Superior temporal gyrus (tissue), 1 donor: ENCODE results near the gene PHEX.
A peak's percentile ranks its signal among the peaks of the same experiment; 100 is the strongest.

Source experiments
- DNase-seq: peaks from one replicate; pipeline ENCODE4 v3.0.0-alpha.2; 2016; ENCODE audit errors: extremely low spot score

Gene PHEX

DNA sequence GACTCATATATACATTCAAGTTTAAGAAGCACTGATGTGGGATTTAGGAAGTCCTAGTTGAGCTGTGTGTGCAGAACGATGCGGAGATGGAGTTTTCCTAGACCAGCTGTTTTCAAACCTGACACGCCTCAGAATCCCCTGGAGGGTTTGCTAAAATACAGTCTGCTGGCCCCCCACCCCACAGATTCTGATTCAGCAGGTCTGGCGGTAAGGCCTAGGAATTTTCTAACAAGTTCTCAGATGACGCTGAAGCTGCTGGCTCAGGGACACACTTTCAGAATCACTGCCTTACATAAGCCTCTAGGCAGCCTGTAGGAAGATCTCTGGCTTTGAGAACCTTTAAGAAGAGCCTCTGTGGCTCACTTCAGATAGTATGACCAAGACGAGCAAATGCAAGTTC is 73.1 kb downstream of the PHEX start:
- DNase-seq = no peak

DNA sequence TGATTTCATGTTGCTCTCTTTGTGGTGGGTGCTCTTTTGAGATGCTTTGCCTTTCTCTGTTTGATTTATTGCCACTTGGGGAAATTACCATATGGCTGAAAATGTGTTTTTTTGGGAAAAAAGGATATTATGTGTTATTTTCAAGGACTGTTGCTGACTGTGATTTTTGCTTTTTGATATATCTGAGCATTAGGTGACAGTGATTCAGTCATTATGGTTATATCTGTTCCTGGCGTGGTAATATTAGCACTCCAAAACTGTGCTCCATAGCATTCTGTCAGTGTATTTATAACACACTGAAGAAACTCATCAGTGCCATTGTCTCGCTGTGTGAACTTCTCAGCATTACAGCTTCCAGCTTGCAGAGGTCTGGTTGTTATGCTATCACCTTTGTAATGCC is 73.8 kb downstream of the PHEX start:
- no peak for DNase-seq

DNA sequence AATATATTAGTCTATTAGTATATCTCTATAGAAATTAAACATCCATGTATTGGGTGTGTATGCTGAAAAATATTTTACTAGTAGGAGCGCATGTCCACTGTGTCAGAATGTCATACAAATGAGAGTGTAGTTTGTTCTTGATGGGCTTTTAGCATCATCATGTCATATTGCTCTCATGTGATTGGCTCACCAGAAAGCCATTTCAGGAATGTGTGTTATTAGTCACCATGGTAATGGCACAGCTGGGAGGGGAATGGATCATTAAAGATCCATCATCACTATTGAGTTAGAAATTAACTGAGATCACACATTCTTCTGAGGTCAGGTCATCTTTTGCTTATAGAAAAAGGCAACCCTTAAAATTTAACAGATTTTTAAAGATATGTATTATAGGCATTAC is 77.3 kb downstream of the PHEX start:
- DNase-seq = no peak

DNA sequence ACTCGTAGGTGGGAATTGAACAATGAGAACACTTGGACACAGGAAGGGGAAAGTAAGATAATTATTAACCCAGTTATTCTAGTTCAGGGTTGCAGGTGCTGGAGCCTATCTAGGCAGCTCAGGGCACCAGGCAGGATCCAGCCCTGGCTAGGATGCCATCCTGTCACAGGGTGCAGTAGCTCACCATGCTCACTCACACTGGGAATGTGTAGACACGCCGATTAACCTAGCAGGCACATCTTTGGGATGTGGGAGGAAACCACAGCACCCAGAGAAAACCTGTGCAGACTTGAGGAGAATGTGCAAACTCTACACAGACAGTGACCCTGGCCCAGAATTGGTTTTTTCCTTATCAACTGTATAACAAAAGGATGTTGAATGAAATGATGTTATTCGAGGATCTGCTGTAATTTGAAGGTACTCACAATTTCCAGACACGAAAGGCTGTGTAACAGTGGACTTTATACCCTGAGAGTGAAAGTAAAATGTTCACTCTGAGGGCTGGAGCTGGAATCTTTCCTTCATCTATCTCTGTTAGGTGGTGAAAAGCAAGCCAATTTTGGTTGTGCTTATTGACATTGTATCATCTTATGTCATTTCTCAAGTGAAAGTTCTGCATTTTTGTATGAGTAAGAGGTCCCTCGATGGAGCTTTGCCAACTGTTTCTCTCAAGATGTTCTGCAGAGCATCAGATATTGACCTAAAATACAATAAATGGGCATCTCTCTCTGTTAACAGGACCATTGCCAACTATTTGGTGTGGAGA is 78.8 kb downstream of the PHEX start:
- no peak for DNase-seq

DNA sequence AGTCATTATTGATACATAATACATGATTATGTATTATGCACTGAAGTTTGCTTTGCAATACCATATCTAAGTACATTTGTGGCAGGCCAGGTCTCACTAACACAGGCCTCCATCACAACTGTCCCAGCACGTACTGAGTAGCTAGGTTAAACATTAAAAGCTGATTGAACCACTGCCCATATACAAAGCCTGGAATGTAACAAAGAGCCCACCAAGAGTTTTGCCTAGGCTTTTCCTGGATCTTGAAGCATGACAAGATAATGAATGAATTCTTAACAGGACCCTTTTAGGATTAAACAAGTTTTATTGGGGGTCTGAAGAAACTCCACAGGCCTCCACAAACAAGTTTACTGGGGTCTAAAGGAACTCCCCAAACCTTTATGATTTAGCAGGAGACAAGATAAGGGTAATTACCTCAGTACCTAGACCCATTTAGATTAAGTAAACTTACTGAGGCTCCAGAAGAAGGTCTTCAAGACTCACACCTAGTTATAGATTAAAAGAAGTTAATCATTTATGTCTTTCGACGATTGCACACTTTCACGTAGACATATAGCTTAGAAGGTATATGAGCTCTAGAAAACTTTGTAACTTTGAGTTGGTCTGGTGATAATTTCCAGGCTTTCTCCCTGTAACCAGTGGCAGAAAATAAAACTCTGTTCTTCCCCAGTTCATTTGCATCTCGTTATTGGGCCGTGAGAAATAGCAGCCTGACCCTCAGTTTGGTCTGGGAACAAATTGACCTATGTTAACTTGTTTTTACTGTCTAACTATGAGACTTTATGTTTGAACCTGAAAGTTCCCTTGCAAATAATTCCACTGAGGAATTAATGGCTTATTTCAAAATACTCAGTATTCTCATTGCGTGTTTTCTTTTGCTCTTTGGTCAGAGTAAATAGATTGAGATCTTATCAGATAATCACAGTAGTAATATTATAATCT is 84.8 kb downstream of the PHEX start:
- DNase-seq = no peak

DNA sequence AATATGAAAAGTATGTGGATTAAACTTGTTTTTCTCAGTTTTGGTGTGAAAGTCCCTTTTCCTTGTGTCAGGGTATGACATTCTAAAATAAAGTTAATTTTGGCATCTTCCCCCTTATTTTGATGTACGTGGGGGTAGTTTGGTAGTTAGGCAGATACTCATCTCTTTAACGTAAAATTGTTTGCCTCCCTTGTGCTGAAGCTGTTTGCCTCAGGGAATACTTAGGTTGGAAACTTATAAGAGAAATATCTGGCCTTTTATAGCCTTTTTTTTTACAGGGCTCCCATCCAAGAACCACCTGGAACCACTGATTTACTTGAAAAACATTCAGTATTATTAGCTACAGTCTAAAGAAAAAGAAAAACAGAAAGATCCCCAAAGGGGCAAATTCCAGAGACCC is 85.5 kb downstream of the PHEX start:
- DNase-seq = no peak

DNA sequence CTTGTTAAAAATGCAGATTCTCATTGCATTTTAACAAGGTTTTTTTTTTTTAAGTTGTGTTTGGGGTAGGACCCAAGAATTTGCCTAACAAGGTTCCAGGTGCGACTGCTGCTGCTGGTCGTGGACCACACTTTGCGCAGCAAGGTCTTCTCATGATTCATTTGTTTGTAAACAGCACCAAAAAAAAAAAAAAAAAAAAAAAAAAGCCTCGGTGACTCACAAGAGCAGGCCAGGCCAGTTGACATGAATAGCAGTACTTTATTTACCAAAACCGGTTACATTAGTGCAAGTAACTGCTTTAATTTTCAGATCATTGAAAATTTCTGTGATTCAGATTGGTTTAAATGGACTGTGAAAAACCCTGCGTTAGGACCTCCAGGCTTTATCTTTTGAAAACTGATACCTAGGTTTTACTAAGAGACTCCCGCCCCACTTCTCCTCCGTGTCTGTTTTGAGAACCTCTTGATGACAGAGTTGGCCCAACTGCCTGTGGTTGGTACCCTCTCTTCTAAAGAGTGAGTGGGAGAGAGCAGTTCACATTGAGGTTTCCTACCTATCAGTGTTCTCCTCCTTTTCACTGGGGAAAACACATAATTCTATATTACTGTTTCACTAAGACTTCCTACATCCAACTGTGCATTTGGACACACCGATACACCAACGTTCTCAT is 86.2 kb downstream of the PHEX start:
- DNase-seq = no peak

DNA sequence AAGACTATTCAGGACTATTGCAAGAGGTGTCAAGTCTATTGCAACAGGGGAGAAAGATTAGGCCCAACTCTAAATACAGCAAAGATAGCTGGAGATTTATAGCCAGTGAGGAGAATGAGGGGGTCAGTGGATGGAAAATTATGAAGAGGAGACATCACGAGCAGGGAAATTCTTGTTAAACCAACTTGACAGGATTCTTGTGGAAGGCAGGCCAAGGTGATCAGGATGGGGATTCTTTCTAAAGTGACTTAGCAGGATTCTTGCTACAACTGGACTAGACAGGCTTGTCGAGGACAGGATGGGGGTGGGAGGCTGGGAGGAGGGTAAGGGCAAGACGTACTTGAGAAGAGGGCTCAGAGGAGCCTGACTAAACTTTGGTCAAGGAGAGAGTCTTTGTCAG is 89.0 kb downstream of the PHEX start:
- DNase-seq = no peak

DNA sequence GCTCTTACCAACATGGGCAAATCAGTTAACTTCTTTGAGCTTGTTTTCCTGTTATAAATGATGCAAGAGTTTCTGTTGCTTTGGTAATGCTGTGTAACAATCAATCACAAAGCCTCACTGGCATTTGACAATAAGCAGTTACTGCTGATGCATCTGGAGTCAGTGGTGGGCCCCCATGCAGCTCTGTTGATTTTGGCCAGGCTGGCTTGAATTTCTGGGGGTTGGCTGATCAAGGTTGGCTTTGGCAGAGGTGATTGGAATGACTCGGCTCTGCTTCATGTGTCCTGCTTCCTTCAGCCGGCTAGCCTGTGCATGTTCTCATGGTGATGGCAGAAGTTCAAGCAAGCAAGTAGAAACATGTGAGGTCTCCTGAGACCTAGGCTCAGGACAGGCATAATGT is 90.4 kb downstream of the PHEX start:
- DNase-seq = no peak

DNA sequence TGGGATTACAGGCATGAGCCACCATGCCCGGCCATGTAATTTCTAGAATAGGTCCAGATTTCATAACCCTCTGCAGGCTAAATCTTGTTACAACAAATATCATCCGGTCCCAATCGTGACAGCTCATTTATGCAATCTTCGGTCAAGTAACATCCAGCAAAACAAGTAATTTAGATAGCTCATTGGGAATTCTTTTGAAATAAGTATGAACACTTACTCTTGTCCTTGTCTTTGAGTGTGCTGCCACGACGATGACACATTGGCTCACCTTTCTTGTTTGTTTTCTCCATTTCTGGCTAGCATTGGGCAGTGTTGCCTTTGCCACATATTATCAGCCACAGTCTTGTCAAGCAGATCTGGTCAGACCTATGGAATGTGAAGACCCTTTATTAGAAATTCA is 92.0 kb downstream of the PHEX start:
- DNase-seq = no peak

DNA sequence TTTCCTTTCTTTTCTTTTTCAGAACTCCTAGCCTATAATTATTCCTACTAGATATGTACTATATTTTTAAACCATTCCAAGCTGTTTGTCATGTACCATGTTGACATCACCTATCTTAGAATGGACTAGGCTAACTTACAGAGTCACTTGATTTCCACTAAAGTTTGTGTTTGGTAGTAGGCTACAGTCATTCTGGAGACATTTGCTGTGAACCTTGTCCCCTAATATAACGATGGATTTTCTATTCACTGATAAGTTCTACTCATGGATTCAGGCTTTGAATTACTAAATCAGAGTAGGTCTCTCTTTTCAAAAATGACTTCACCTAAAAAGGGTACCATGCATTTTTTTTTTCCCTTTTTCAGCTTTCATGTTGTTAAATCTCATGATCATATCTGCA is 93.4 kb downstream of the PHEX start:
- no peak for DNase-seq

DNA sequence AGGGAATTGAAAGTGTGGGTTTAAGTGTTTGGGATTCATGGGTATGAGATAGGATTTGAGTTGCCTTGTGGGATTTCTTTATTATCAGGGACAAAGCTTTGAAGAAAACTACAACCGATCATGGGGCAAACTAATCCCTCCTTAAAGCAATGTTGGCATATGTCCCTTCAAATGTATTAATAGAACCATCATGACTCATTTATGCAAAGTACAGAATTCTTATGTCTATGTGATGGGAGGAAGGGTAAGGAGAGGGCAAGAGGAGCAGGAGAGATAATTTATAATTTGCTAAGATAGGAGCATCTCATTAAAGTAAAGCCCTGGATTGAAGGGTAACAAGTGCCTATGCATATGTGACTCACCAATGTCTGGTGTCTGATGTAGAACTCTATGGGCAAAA is 94.2 kb downstream of the PHEX start:
- no peak for DNase-seq

DNA sequence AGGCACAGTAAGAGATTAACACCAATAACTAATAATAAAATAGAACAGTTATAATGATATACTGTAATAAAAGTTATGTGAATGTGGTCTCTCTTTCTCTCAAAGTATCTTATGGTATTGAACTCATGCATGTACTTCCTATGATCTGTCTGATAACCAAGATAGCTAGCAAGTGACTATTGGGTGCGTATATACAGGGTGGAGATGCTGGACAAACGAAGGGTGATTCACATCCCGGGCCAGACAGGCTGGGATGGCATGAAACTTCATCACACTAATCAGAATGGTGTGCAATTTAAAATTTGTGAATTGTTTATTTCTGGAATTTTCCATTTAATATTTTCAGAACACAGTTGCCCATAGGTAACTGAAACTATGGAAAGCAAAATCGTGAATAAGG is 96.8 kb downstream of the PHEX start:
- no peak for DNase-seq

DNA sequence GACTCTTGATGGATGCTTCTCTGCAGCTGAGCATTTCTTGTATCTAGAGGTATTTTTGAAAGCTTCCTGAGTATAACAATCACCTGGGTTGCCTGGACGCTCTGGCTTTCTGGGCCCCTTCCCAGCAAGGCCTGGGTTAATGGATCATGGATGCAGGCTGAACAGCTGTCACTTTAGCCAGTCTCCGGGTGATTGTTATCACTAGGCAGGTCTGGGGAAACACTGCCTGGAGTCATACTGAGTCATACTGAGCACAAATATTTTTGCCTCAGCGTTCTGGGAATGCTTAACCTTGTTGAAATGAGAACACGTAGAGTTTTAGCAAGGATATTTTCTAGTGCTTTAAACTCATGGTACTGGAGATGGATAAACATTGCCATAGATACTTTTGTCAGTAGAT is 102.6 kb downstream of the PHEX start:
- DNase-seq = peak; percentile 9

DNA sequence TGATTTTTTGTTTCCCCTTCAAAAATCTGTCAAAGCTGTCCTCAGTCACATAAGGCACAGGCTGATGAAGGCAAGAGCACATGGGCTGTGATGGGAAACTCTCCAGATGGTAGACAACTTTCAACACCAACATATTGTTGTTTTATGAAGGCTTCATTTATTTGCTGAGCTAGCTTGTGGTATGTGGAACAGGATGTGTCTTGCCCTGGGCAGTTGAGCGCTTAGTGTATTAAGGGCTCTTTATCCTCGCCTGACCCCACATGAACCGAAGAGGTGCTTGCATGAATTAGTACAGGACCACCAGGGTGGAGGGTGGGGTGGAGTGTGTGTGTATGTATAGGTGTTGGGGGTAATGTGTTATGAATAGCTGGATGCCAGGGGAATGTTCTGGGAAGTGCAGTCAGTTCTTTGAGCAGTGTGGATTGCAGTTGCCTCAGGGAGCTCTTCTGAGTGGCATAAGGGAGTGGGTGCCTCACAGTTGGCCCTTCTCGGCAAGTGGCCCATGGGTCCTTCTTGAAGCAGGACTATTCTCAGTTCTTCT is 103.1 kb downstream of the PHEX start:
- DNase-seq = peak; percentile 17

DNA sequence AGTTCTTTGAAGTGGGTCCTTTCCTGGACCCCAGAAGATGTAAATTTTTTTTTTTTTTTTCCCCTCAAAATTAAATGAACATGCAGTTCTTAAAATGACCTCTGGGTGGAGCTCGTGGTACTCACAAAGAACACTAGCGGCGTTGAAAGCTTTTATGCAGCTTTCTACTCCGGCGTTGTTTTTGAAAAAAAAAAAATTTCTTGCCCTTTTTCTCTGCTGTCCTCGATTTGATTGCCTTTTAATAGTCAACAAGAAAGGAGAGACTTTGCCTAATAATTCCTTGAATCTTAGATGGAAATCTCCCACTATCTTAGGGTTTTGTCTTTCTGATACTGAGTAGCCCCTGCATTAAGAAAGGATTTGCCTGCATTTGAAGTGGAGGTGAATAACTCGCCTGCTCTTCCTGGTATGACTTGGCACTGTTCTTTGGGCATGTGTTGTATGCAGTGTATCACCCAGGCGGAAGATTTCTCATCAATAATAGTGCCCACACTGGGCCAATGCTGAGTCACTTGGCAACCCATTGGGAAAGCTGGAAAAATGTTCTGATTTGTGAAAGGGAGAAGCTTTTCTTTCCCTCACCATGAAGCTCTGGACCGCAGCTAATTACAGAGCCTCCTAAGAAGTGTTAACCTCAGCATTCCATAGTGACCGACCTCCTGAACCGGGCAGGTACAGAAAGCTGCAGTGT is 104.0 kb downstream of the PHEX start:
- DNase-seq = peak; percentile 67

DNA sequence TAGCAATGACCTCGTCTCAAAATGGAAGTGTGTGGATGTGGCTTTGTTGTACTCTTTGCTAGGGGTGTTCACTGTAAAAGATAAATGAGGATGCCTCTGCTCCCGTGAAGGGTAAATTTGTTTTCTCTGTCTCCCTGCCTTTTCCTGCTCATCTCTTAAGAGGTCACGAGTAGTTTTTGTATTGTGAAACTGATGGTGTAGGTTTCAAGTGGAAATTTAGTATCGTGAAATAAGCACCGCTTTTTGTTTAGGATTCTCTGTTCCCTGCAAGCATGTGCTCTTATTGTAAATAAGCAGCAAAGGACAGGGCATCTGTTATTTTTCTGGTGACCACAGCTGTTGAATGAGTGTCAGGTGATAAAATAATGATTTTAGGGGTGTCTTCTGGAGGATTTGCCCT is 104.6 kb downstream of the PHEX start:
- no peak for DNase-seq

DNA sequence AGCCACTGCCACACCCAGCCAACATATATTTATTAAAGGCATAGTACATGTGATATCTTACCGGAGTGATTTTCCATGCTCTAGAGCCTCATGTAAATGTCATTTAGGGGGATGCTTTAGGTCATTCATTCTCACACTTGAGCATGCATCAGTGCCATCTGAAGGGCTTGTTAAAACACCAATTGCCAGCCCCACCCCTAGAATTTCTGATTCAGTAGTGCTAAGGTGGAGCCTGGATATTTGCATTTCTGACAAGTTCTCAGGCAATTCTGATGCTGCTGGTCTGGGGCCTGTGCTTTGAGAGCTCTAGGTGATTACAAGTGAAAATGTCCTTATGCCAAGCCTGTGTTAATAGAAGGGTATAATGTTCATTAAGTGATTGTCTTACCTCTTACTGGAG is 107.7 kb downstream of the PHEX start:
- DNase-seq = no peak

DNA sequence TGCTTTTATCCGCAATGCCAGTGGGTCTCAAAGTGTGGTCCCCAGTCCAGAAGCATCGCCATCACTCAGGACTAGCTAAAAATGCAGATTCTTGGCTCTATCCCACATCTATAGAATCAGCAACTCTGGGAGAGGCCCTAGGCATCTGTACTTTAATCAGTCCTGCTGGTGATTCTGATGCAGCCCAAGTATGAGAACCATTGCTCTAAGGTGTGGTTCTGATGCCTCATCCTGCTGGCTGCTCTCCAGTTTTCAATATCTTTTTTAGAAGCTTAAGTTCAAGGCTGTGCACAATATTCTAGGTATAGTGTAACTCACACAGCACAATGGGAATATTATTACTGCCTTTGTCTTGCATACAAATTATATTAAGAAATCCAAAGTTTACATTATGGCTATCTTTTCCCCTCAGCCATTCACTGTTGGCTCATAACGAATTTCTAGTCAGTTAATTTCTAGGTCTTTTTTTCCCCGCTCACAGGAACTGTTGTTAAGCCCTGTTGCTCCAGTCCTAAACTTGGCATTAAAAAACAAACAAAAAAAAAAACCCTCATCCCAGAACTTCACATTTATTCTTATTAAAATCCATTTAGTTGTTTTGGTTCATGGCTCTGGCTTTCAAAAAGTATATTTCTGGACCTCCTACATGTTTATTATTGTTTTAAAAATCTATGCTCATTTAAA is 109.1 kb downstream of the PHEX start:
- DNase-seq = no peak

DNA sequence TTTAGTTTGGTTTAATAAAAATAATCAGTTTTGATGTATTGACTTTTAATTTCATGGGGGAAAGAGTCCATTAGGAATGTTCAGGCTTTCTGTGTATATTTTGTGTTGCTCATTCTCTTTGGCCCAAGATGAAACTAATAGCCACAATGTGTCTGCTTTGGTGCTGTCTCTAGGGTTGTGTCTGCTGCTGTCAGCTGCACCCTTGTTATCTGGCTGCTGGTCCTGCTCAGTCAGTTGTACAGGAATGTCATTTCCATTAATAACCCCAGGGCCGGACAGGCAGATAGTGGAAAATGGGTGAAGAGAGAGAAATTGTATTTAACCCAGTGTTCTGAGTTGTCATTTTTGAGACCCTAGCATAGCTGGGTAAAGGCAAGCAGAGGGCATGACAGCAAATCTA is 115.1 kb downstream of the PHEX start:
- no peak for DNase-seq

DNA sequence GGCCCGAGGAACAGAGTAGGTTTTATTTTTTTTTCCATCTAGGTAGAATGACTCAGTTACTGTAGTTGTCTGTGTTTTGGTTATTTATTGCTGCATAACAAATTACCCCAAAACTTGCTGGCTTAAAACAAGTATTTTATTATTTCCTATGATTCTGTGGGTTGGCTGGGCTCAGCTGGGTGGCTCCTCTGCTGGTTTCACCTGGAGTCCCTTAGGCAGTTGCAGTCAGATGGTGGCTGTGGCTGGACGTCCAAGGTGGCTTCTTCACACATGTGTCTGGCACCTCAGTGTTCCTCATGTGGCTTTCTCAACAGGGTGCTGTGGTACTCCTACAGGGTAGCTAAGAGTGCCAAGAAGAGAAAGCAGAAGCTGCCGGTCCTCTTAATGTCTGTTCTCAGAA is 115.8 kb downstream of the PHEX start:
- no peak for DNase-seq
